GM18511 (cell line): Measurements from ENCODE around the gene SYNE4.
"Not testable (repeated sequence)": the region's sequence is repeated elsewhere in the genome, so short reads cannot be mapped to it uniquely, and the experiment has no call there.

Experiments used
- ATAC-seq: cut with Tn5 transposase; IDR thresholded peaks from one replicate; pipeline ENCODE4 v1.9.1; 2021; ENCODE audit warnings: mild to moderate bottlenecking, moderate library complexity; ENCODE audit not compliant: unreplicated experiment

SYNE4 gene

DNA sequence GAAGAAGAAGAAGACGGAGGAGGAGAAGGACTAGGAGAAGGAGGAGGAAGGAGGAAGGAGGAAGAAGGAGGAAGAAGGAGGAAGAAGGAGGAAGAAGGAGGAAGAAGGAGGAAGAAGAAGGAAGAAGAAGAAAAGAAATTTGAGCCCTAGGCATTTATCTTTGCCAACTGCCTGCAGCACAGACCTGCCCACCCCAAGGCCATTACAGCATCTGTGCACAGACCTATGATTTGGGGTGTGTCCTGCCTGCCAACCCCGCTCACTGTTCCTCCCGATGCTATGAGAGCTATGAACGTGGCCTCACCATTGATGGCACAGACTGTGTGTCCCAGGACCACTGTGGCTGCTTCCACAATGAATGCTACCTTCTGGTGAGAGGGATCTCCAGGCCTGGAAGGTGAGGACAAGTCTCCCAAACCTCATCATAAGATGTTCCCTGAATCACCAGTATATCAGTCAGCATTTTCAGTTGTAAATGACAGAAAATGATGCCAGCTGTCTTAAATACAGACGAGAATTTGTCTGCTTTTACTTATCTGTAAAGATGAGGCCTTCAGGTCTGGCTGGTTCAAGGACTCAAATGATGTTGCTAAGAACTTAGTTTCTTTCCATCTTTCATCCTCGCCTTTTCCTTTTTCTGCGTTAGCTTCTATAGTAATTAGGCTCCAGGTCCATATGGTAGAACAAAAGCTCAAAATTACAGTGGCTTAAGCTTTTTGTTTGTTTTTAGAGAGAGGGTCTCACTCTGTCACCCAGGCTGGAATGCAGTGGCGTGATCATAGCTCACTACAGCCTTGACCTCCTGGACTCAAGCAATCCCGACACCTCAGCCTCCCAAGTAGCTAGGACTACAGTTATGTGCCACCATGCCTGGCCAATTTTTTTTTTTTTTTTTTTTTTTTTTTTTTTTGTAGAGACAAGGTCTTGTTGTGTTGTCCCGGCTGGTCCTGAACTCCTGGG is 17.6 kb downstream of the SYNE4 start:
- no peak for ATAC-seq

DNA sequence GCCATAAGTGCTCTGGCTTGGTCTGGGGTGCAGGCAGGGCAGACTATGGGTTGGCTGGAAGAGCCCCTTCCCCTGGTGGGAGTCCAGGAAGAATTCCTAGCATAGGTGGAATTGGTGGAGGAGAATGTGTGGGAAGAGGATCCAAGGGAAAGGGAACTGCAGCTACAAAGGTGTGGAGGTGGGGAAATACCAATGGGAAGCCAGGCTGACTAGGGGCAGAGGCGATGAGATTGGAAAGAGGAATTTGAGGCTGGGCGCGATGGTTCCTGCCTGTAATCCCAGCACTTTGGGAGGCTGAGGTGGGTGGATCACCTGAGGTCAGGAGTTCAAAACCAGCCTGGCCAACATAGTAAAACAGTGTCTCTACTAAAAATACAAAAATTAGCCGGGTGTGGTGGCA is 18.5 kb downstream of the SYNE4 start:
- no peak for ATAC-seq

DNA sequence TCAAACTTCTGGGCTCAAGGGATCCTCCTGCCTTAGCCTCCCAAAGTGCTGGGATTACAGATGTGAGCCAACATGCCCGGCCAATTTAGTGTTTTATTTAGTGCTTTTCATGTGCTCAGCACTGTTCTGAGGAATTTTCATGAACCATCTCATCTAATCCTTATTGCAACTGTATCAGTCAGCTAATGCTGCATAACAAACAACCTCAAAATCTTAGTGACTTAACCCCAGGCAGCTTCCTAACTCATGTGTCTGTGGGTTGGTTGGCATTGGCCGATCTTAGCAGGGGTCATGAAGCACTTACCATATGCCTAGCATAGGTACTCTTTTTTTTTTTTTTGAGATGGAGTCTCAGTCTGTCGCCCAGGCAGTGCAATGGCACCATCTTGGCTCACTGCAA is 19.8 kb downstream of the SYNE4 start:
- no peak for ATAC-seq

GRCh38 chr19:35987571-35987896 is 21.1 kb downstream of the SYNE4 start:
- no peak for ATAC-seq

DNA sequence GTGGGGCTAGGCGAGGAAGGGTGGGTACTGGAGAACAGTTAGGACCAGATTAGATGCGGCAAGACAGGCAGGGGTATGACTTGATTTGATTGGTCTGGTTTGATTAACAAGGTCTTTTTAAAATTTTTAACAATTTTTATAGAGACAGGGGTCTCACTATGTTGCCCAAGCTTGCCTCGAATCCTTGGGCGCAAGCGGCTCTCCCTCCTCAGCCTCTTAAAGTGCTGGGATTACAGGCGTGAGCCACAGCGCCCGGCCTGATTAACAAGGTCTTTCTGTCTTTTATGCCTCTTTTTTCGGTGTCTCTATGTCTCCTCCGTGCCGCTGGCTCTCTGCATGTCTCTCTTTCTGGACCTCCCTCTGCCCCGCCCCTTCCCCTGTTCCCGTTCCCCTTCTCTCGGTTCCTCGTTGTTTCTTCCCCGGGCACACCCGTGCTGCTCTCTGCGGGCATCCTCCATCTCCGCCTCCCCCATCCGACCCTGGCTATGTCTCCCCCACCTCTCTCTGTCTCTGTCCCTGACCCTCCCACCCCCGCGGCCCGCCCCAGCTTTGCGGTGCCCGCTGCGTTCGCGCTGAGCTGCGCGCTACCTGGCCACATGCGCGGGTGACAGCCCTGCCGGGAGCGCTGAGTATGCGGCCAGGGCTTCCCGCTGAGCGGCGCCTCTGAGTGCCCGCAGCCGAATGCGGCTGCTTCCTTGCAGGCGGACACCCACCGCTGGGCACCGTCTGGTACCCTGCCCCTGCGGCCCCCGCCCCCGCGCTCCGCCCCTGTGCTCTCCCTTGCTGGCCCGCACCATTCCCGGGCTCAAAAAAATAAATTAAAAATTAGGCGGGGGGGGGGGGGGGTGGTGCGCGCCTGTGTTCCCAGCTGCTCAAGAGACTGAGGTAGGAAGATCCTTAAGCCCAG is 21.7 kb downstream of the SYNE4 start:
- no peak for ATAC-seq

GRCh38 chr19:35986111-35986510 is 22.5 kb downstream of the SYNE4 start:
- ATAC-seq, result no peak

GRCh38 chr19:35983177-35983576 is 25.4 kb downstream of the SYNE4 start:
- no peak for ATAC-seq

DNA sequence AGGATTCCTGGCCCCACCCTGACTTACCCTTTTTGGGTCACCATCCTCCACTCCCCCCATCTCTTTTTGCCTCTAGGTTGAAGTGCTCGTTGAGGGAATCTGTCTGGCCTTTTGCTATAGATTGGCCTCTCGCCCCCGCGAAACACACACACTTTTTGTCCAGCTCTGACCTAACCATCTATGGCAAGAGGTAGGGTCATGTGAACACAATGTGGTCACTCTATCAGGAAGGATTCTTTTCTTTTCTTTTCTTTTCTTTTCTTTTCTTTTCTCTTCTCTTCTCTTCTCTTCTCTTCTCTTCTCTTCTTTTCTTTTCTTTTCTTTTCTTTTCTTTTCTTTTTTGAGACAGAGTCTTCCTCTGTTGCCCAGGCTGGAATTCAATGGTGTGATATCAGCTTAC is 27.6 kb downstream of the SYNE4 start:
- ATAC-seq, result not testable (repeated sequence)

- ATAC-seq, result no peak
Observed at GRCh38 chr19:35978832-35979365, 29.7 kb downstream of the SYNE4 start.

- ATAC-seq, result no peak
Observed at GRCh38 chr19:35978271-35978670, 30.3 kb downstream of the SYNE4 start.

- ATAC-seq, result no peak
Observed at GRCh38 chr19:35977446-35978222, 31.0 kb downstream of the SYNE4 start.

GRCh38 chr19:35975608-35976214 is 32.9 kb downstream of the SYNE4 start:
- no peak for ATAC-seq

- no peak for ATAC-seq
Observed at GRCh38 chr19:35973487-35973886, 35.1 kb downstream of the SYNE4 start.

DNA sequence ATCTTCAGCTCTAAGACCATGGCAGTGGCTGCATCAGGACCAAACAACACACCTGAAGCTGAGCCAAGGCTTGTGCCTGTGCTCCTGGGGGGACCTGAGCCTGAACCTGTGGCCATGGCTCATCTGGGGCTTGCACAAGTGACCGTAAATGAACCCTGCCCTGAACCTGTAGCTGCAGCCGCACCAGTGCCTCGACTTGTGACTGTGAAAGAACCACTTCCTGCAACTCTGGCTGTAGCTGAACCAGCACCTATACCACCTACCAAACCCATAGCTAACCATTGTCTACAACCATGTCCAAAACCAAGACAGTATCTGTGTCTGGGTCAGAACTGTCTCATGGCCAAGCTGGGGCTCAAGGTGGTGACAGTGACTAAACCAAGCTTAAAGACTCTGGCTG is 41.8 kb downstream of the SYNE4 start:
- ATAC-seq, result no peak

- ATAC-seq, result no peak
Observed at GRCh38 chr19:35963514-35963913, 45.1 kb downstream of the SYNE4 start.

DNA sequence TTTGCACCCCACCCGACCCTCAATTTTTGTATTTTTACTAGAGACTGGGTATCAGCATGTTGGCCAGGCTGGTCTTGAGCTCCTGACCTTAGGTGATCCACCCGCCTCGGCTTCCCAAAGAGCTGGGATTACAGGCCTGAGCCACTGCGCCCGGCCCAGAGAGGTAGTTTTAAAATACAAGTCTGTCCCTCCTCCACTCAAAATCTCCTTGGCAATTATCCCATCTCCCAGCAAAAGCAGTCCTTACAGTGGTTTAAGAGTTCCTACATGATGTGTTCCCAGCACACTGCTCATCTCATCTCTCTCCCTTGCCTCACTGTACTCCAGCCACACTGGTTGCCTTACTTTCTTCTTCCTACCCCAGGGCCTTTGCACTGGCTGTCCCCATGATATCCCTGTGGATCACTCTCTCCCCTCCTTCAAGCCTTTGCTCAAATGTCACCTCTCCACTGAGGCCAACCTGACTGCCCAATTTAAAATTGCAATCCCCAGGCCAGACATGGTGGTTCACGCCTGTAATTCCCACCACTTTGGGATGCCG is 48.1 kb downstream of the SYNE4 start:
- no peak for ATAC-seq

DNA sequence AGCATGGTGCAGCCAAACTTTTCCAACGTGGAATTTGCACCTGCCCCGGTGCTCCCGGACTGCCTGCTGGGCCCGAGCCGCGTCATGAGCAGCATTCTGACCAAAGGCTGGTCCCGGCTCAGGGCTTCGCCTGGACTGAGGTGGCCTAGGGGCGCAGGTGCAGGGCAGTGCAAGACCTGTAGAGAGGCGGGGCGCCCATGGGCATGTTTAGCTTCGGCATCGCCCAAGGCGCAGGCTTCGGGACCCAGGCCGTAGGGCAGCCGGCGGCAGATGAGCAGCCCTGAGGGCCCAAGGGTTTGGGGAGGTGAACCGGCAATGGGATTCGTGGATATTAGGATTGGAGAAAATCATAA is 48.7 kb downstream of the SYNE4 start:
- no peak for ATAC-seq

DNA sequence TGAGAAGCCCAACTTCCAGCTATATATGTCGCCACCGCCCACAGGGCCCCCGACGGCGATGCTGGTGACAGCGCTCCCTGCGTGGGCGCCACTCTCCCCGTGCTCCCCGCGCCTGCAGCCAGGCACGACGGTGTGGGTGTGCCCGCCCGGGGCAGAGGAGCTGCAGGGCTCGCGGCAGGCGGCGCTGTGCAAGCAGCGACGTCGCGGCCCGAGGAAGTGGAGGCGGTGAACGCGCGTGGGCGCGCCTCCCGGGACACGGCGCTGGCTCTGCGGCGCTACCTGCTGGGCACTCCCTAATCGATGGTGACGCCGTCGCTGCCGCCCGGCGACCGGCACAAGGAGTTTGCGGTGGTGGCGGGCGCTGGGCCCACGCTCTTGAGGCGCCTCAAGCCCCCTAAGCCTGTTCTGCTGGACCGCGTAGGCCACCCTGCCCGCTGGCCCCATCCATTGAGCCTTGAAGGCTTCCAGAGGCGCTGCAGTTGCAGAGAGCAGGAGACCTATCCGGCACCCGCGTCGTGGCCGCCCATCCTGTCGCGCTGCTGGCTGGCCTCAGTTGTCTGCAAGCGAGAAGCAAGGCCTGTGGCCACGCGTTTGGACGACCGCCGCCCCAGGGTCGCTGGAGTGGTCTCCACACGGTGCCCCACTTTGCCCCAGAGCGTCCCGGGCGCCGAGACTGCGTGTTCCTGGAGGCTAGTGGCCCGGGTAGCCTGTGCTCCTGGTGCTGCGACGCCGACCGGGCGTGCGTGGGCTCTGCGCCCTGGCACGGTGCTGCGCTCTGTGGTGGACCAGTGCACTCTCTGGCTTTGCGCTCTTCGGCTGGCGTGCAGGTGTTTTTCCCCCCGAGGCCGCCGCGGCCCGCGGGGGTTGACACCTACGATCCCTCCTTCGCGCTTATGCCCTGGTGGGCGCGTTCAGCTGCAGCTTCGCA is 49.3 kb downstream of the SYNE4 start:
- no peak for ATAC-seq

DNA sequence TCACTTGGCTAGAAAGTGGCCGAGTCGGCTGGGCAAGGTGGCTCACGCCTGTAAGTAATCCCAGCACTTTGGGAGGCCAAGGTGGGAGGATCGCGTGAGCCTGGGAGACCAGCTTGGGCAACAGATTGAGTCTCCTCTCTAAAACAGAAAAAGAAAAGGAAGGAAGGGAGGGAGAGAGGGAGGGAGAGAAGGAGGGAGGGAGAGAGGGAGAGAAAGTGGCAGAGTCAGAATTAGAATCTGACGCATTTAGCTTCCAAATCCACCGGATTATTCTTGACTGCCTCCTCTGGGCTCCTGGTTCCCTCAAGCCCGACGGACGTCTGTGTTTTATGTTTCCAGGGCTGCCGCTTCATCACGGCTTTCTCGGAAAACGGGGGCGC is 50.0 kb downstream of the SYNE4 start:
- no peak for ATAC-seq
